Measurements from ENCODE around the gene CEMIP.

CEMIP gene

GRCh38 chr15:80861731-80862170 is 82.6 kb downstream of the CEMIP start:
- no peaks in the 10 kb centered on the region for H3K9me3 Mint-ChIP-seq
- no peak for ATAC-seq (replicated peaks)
- no peak for DNase-seq
- H3K36me3 Mint-ChIP-seq (ENCODE audit: insufficient read depth): no peaks in the 10 kb centered on the region
- no peak overlapping the region for H3K27ac Mint-ChIP-seq
- H3K27me3 Mint-ChIP-seq: peaks cover 22 to 42% of the 10 kb centered on the region in 2 donors
- H3K4me3 Mint-ChIP-seq: no peak overlapping the region
- no peaks in the 10 kb centered on the region for H3K4me1 Mint-ChIP-seq (ENCODE audit: low read depth in 2 of 2)

- DNase-seq (no peak), ATAC-seq (replicated peaks) (no peak)
- Mint-ChIP-seq H3K27ac (no peak overlapping the region), H3K4me1 (ENCODE audit: low read depth in 2 of 2) (no peaks in the 10 kb centered on the region), H3K4me3 (no peak overlapping the region), H3K36me3 (ENCODE audit: insufficient read depth) (no peaks in the 10 kb centered on the region), H3K27me3 (peaks cover 12 to 27% of the 10 kb centered on the region in 2 donors), H3K9me3 (no peaks in the 10 kb centered on the region)
These were observed 85.5 kb downstream of the CEMIP start for GRCh38 chr15:80864666-80865065.

- Mint-ChIP-seq H3K27ac (no peak overlapping the region), H3K4me1 (ENCODE audit: low read depth in 2 of 2) (no peaks in the 10 kb centered on the region), H3K9me3 (no peaks in the 10 kb centered on the region), H3K36me3 (ENCODE audit: insufficient read depth) (no peaks in the 10 kb centered on the region), H3K4me3 (no peak overlapping the region), H3K27me3 (peaks cover 0 to 6% of the 10 kb centered on the region in 2 donors)
- no peak for DNase-seq
- no peak for ATAC-seq (replicated peaks)
These were observed 87.8 kb downstream of the CEMIP start for GRCh38 chr15:80866936-80867335.

GRCh38 chr15:80870366-80870765 is 91.2 kb downstream of the CEMIP start:
- H3K36me3 Mint-ChIP-seq (ENCODE audit: insufficient read depth): no peaks in the 10 kb centered on the region
- ATAC-seq (replicated peaks) (no peak), DNase-seq (no peak)
- H3K9me3 Mint-ChIP-seq: no peaks in the 10 kb centered on the region
- no peak overlapping the region for H3K27ac Mint-ChIP-seq
- no peak overlapping the region for H3K4me3 Mint-ChIP-seq
- H3K27me3 Mint-ChIP-seq: peaks cover 4 to 6% of the 10 kb centered on the region in 2 donors
- no peaks in the 10 kb centered on the region for H3K4me1 Mint-ChIP-seq (ENCODE audit: low read depth in 2 of 2)

GRCh38 chr15:80870893-80871292 is 91.7 kb downstream of the CEMIP start:
- no peaks in the 10 kb centered on the region for H3K36me3 Mint-ChIP-seq (ENCODE audit: insufficient read depth)
- H3K9me3 Mint-ChIP-seq: no peaks in the 10 kb centered on the region
- H3K4me3 Mint-ChIP-seq: no peak overlapping the region
- no peak for ATAC-seq (replicated peaks)
- H3K4me1 Mint-ChIP-seq (ENCODE audit: low read depth in 2 of 2): no peaks in the 10 kb centered on the region
- H3K27me3 Mint-ChIP-seq: peaks cover 9 to 11% of the 10 kb centered on the region in 2 donors
- H3K27ac Mint-ChIP-seq: no peak overlapping the region
- no peak for DNase-seq

- H3K4me3 Mint-ChIP-seq: no peak overlapping the region
- peaks cover 19 to 21% of the 10 kb centered on the region in 2 donors for H3K27me3 Mint-ChIP-seq
- no peaks in the 10 kb centered on the region for H3K4me1 Mint-ChIP-seq (ENCODE audit: low read depth in 2 of 2)
- H3K9me3 Mint-ChIP-seq: no peaks in the 10 kb centered on the region
- DNase-seq (no peak), ATAC-seq (replicated peaks) (no peak)
- H3K27ac Mint-ChIP-seq: no peak overlapping the region
- H3K36me3 Mint-ChIP-seq (ENCODE audit: insufficient read depth): peaks cover 2% of the 10 kb centered on the region
These were observed 92.7 kb downstream of the CEMIP start for GRCh38 chr15:80871858-80872257.

GRCh38 chr15:80873366-80873952 is 94.3 kb downstream of the CEMIP start:
- peaks cover 28 to 31% of the 10 kb centered on the region in 2 donors for H3K27me3 Mint-ChIP-seq
- no peaks in the 10 kb centered on the region for H3K9me3 Mint-ChIP-seq
- DNase-seq (no peak), ATAC-seq (replicated peaks) (no peak)
- H3K4me1 Mint-ChIP-seq (ENCODE audit: low read depth in 2 of 2): no peaks in the 10 kb centered on the region
- no peak overlapping the region for H3K27ac Mint-ChIP-seq
- H3K4me3 Mint-ChIP-seq: no peak overlapping the region
- peaks cover 2% of the 10 kb centered on the region for H3K36me3 Mint-ChIP-seq (ENCODE audit: insufficient read depth)

- no peaks in the 10 kb centered on the region for H3K4me1 Mint-ChIP-seq (ENCODE audit: low read depth in 2 of 2)
- no peak overlapping the region for H3K27ac Mint-ChIP-seq
- no peak overlapping the region for H3K4me3 Mint-ChIP-seq
- H3K27me3 Mint-ChIP-seq: peaks cover 28 to 44% of the 10 kb centered on the region in 2 donors
- H3K9me3 Mint-ChIP-seq: no peaks in the 10 kb centered on the region
- no peak for DNase-seq
- H3K36me3 Mint-ChIP-seq (ENCODE audit: insufficient read depth): peaks cover 2% of the 10 kb centered on the region
- no peak for ATAC-seq (replicated peaks)
These were observed 96.6 kb downstream of the CEMIP start for GRCh38 chr15:80875568-80876347.

- DNase-seq (no peak), ATAC-seq (replicated peaks) (no peak)
- H3K4me1 Mint-ChIP-seq (ENCODE audit: low read depth in 2 of 2): no peaks in the 10 kb centered on the region
- H3K36me3 Mint-ChIP-seq (ENCODE audit: insufficient read depth): peaks cover 2% of the 10 kb centered on the region
- H3K27ac Mint-ChIP-seq: no peak overlapping the region
- no peaks in the 10 kb centered on the region for H3K9me3 Mint-ChIP-seq
- no peak overlapping the region for H3K4me3 Mint-ChIP-seq
- peaks cover 32 to 44% of the 10 kb centered on the region in 2 donors for H3K27me3 Mint-ChIP-seq
These were observed 97.1 kb downstream of the CEMIP start for GRCh38 chr15:80876348-80876674.

GRCh38 chr15:80878242-80878866 is 99.2 kb downstream of the CEMIP start:
- H3K4me1 Mint-ChIP-seq (ENCODE audit: low read depth in 2 of 2): no peaks in the 10 kb centered on the region
- no peak overlapping the region for H3K4me3 Mint-ChIP-seq
- peaks cover 33 to 44% of the 10 kb centered on the region in 2 donors for H3K27me3 Mint-ChIP-seq
- H3K36me3 Mint-ChIP-seq (ENCODE audit: insufficient read depth): peaks cover 2% of the 10 kb centered on the region
- no peak overlapping the region for H3K27ac Mint-ChIP-seq
- H3K9me3 Mint-ChIP-seq: no peaks in the 10 kb centered on the region
- no peak for DNase-seq
- no peak for ATAC-seq (replicated peaks)

- H3K4me1 Mint-ChIP-seq (ENCODE audit: low read depth in 2 of 2): no peaks in the 10 kb centered on the region
- ATAC-seq (replicated peaks) (no peak), DNase-seq (no peak)
- no peak overlapping the region for H3K27ac Mint-ChIP-seq
- H3K4me3 Mint-ChIP-seq: no peak overlapping the region
- peaks cover 33 to 44% of the 10 kb centered on the region in 2 donors for H3K27me3 Mint-ChIP-seq
- peaks cover 2% of the 10 kb centered on the region for H3K36me3 Mint-ChIP-seq (ENCODE audit: insufficient read depth)
- H3K9me3 Mint-ChIP-seq: no peaks in the 10 kb centered on the region
These were observed 99.7 kb downstream of the CEMIP start for GRCh38 chr15:80878867-80879250.

GRCh38 chr15:80880086-80880485 is 100.9 kb downstream of the CEMIP start:
- Mint-ChIP-seq H3K27me3 (peaks cover 33 to 43% of the 10 kb centered on the region in 2 donors), H3K27ac (no peak overlapping the region), H3K36me3 (ENCODE audit: insufficient read depth) (peaks cover 2% of the 10 kb centered on the region), H3K4me1 (ENCODE audit: low read depth in 2 of 2) (no peaks in the 10 kb centered on the region), H3K4me3 (no peak overlapping the region), H3K9me3 (no peaks in the 10 kb centered on the region)
- DNase-seq (no peak), ATAC-seq (replicated peaks) (no peak)

GRCh38 chr15:80883641-80884040 is 104.5 kb downstream of the CEMIP start:
- ATAC-seq (replicated peaks) (no peak), DNase-seq (no peak)
- no peaks in the 10 kb centered on the region for H3K4me1 Mint-ChIP-seq (ENCODE audit: low read depth in 2 of 2)
- peaks cover 9 to 13% of the 10 kb centered on the region in 2 donors for H3K27me3 Mint-ChIP-seq
- no peaks in the 10 kb centered on the region for H3K9me3 Mint-ChIP-seq
- H3K36me3 Mint-ChIP-seq (ENCODE audit: insufficient read depth): no peaks in the 10 kb centered on the region
- H3K4me3 Mint-ChIP-seq: no peak overlapping the region
- H3K27ac Mint-ChIP-seq: no peak overlapping the region

GRCh38 chr15:80885016-80885579 is 105.9 kb downstream of the CEMIP start:
- no peak for DNase-seq
- H3K27ac Mint-ChIP-seq: no peak overlapping the region
- H3K4me1 Mint-ChIP-seq (ENCODE audit: low read depth in 2 of 2): no peaks in the 10 kb centered on the region
- no peak overlapping the region for H3K4me3 Mint-ChIP-seq
- no peaks in the 10 kb centered on the region for H3K36me3 Mint-ChIP-seq (ENCODE audit: insufficient read depth)
- peaks cover 6 to 9% of the 10 kb centered on the region in 2 donors for H3K27me3 Mint-ChIP-seq
- ATAC-seq (replicated peaks): no peak
- H3K9me3 Mint-ChIP-seq: no peaks in the 10 kb centered on the region

All from effector memory CD8-positive, alpha-beta T cell (primary cell).